GM23338 (cell line): Measurements from ENCODE around the gene KIAA0586. TPM values are rescaled to one million over a fixed set of nuclear protein-coding genes. Genes with fewer than 3 reads are reported as not detected.

Source experiments
- ATAC-seq: fragments of 200-7000 bp; cut with Tn5 transposase; 3 replicates; pipeline ENCODE4 v1.9.1; 2020
- DNase-seq: peaks from one replicate; pipeline ENCODE4 v3.0.0-alpha.2; 2015; ENCODE audit warnings: low spot score
- H2AFZ ChIP-seq: fragments of 200-600 bp; sonication (generic); 2 replicates; pipeline ENCODE4 v1.8.0; 2016; ENCODE audit warnings: antibody characterized with exemption, mild to moderate bottlenecking, moderate library complexity
- H3F3A ChIP-seq: fragments of 200-600 bp; sonication (generic); replicated peaks from 2 replicates; pipeline ENCODE4 v1.8.0; 2017; ENCODE audit warnings: antibody characterized with exemption, mixed run types, low read depth
- H3K27ac ChIP-seq: fragments of 200-600 bp; sonication (generic); 2 replicates; pipeline ENCODE4 v1.6.1; 2016; ENCODE audit warnings: low read depth
- H3K27me3 ChIP-seq: fragments of 200-600 bp; sonication (generic); 2 replicates; pipeline ENCODE4 v1.8.0; 2016; ENCODE audit warnings: mild to moderate bottlenecking, mixed run types, moderate library complexity; ENCODE audit not compliant: insufficient read depth
- H3K36me3 ChIP-seq: fragments of 200-600 bp; sonication (generic); 2 replicates; pipeline ENCODE4 v1.8.0; 2016; ENCODE audit warnings: mild to moderate bottlenecking; ENCODE audit not compliant: insufficient read depth
- H3K4me1 ChIP-seq: fragments of 200-600 bp; sonication (generic); 2 replicates; pipeline ENCODE4 v1.8.0; 2016; ENCODE audit warnings: mild to moderate bottlenecking, moderate library complexity; ENCODE audit not compliant: insufficient read depth
- H3K4me2 ChIP-seq: fragments of 200-600 bp; sonication (generic); 2 replicates; pipeline ENCODE4 v1.7.1; 2017; ENCODE audit warnings: mixed run types
- H3K4me3 ChIP-seq: fragments of 200-600 bp; sonication (generic); 2 replicates; pipeline ENCODE4 v1.6.1; 2016; ENCODE audit warnings: mixed run types
- H3K79me2 ChIP-seq: fragments of 200-600 bp; sonication (generic); replicated peaks from 2 replicates; pipeline ENCODE4 v1.8.0; 2017; ENCODE audit warnings: mild to moderate bottlenecking; ENCODE audit not compliant: insufficient read depth
- H3K9me2 ChIP-seq: fragments of 200-600 bp; sonication (generic); 2 replicates; pipeline ENCODE4 v1.8.0; 2017; ENCODE audit not compliant: insufficient read depth
- H4K20me1 ChIP-seq: fragments of 200-600 bp; sonication (generic); replicated peaks from 2 replicates; pipeline ENCODE4 v1.8.0; 2017; ENCODE audit warnings: mild to moderate bottlenecking; ENCODE audit not compliant: insufficient read depth
- H3K27ac Mint-ChIP-seq: 2 replicates; pipeline ENCODE4 v1.8.0; 2020; ENCODE audit warnings: inconsistent platforms, mild to moderate bottlenecking, moderate library complexity, mixed read lengths
- H3K27me3 Mint-ChIP-seq: 3 replicates; pipeline ENCODE4 v1.8.0; 2022; ENCODE audit warnings: low read depth, mild to moderate bottlenecking, moderate library complexity, mixed read lengths, inconsistent platforms; ENCODE audit not compliant: insufficient read depth, poor library complexity
- H3K36me3 Mint-ChIP-seq: 3 replicates; pipeline ENCODE4 v1.8.0; 2021; ENCODE audit warnings: low read depth, mild to moderate bottlenecking, inconsistent platforms, moderate library complexity, mixed read lengths
- H3K4me1 Mint-ChIP-seq: 3 replicates; pipeline ENCODE4 v1.8.0; 2020; ENCODE audit warnings: mild to moderate bottlenecking, inconsistent platforms, mixed read lengths
- H3K4me3 Mint-ChIP-seq: 3 replicates; pipeline ENCODE4 v1.8.0; 2021; ENCODE audit warnings: moderate library complexity, mild to moderate bottlenecking, inconsistent platforms, mixed read lengths
- H3K9me3 Mint-ChIP-seq: 3 replicates; pipeline ENCODE4 v1.8.0; 2020; ENCODE audit warnings: moderate library complexity, mild to moderate bottlenecking, inconsistent platforms, mixed read lengths
- EZH2 ChIP-seq: fragments of 200-600 bp; sonication (generic); IDR thresholded peaks from one replicate; pipeline ENCODE4 v1.8.0; 2017; ENCODE audit warnings: antibody characterized with exemption, mild to moderate bottlenecking, low read depth; ENCODE audit not compliant: unreplicated experiment
- EZH2phosphoT487 ChIP-seq: fragments of 200-600 bp; sonication (generic); IDR thresholded peaks from one replicate; pipeline ENCODE4 v1.8.1; 2018; ENCODE audit warnings: antibody characterized with exemption; ENCODE audit not compliant: unreplicated experiment
- NANOG ChIP-seq: IDR thresholded peaks from 2 replicates; pipeline ENCODE4 v1.6.1; 2016; ENCODE audit warnings: antibody characterized with exemption, borderline replicate concordance
- POLR2AphosphoS5 ChIP-seq: IDR thresholded peaks from 2 replicates; pipeline ENCODE4 v1.6.1; 2016; ENCODE audit warnings: antibody characterized with exemption, low read depth
- REST ChIP-seq: IDR thresholded peaks from one replicate; pipeline ENCODE4 v1.6.1; 2018; ENCODE audit warnings: antibody characterized with exemption; ENCODE audit not compliant: unreplicated experiment
- STAT1 ChIP-seq: IDR thresholded peaks from one replicate; pipeline ENCODE4 v1.6.1; 2016; ENCODE audit warnings: antibody characterized with exemption; ENCODE audit not compliant: unreplicated experiment
- ZNF114 ChIP-seq: fragments of 250-450 bp; sonication (Bioruptor Pico); IDR thresholded peaks from 2 replicates; pipeline ENCODE4 v1.5.0; 2020; ENCODE audit warnings: mild to moderate bottlenecking, moderate library complexity
- ZNF331 ChIP-seq: fragments of 250-450 bp; sonication (Bioruptor Pico); IDR thresholded peaks from 2 replicates; pipeline ENCODE4 v1.5.0; 2020; ENCODE audit warnings: low read depth, mild to moderate bottlenecking, moderate library complexity
- ZNF462 ChIP-seq: fragments of 250-450 bp; sonication (Bioruptor Pico); IDR thresholded peaks from 2 replicates; pipeline ENCODE4 v1.5.0; 2020; ENCODE audit warnings: mild to moderate bottlenecking, moderate library complexity
- polyA plus RNA-seq: library from polyadenylated mRNA; unstranded; fragments of >200 nt; fragmentation: Nextera tagmentation; extraction: Ambion mirVana; gene quantifications from 2 replicates; pipeline ENCODE4 v1.2.1, GENCODE V29; 2016
- total RNA-seq: library from RNA; depleted of rRNA; stranded (reverse); fragments of >200 nt; shearing (Covaris generic); gene quantifications from 2 replicates; pipeline ENCODE4 v1.2.3, GENCODE V29; 2014

The KIAA0586 gene
- total and polyA plus RNA-seq, 2 experiments from 2014 or later: 22.2 to 23.7 TPM

- 0 out of 2 replicates have a peak, but pooled peaks cover 2% of the 10 kb centered on the region for H3K4me1 ChIP-seq
- TF ChIP-seq EZH2 (no peak), STAT1 (no peak), ZNF331 (CRISPR knock-in tag) (no peak), ZNF114 (no peak), EZH2phosphoT487 (no peak), REST (no peak), NANOG (no peak), ZNF462 (CRISPR knock-in tag) (no peak), POLR2AphosphoS5 (no peak)
- H3K4me3 ChIP-seq: no peak overlapping the region
- H3K27ac ChIP-seq: no peak overlapping the region
- H3K36me3 ChIP-seq: no peaks in the 10 kb centered on the region
- no peaks in the 10 kb centered on the region; the same call in 2 of the 3 replicates for H3K4me1 Mint-ChIP-seq
- no peaks in the 10 kb centered on the region for H3F3A ChIP-seq
- no peaks in the 10 kb centered on the region for H4K20me1 ChIP-seq
- ATAC-seq (no peak), DNase-seq (no peak)
- no peak overlapping the region for H3K27ac Mint-ChIP-seq
- no peak overlapping the region for H3K4me2 ChIP-seq
- H3K9me3 Mint-ChIP-seq: no peaks in the 10 kb centered on the region
- H3K27me3 ChIP-seq: no peaks in the 10 kb centered on the region
- H3K9me2 ChIP-seq: no peaks in the 10 kb centered on the region
- H3K79me2 ChIP-seq: no peaks in the 10 kb centered on the region
- H3K27me3 Mint-ChIP-seq: no peaks in the 10 kb centered on the region
- H3K36me3 Mint-ChIP-seq: peaks cover 4% of the 10 kb centered on the region; the same call in 2 of the 3 replicates
- H2AFZ ChIP-seq: no peak overlapping the region
- no peak overlapping the region for H3K4me3 Mint-ChIP-seq
Observed at GRCh38 chr14:58543253-58543652, 115.7 kb downstream of the KIAA0586 start.
